DND-41 (cell line): ENCODE data around the gene ADTRP.

Experiments
- EZH2 ChIP-seq: IDR thresholded peaks from 3 replicates; pipeline ENCODE4 v1.6.1; 2012; ENCODE audit warnings: borderline replicate concordance, low read depth, mild to moderate bottlenecking, moderate library complexity, low read length, inconsistent platforms; ENCODE audit not compliant: severe bottlenecking
- TF ChIP-seq, protein P1 (sequence below): IDR thresholded peaks from 2 replicates; pipeline ENCODE4 v1.5.1; 2012; ENCODE audit warnings: borderline replicate concordance, low read length, moderate library complexity, mild to moderate bottlenecking; ENCODE audit not compliant: poor library complexity, severe bottlenecking; ENCODE audit errors: extremely low read depth

DNA sequence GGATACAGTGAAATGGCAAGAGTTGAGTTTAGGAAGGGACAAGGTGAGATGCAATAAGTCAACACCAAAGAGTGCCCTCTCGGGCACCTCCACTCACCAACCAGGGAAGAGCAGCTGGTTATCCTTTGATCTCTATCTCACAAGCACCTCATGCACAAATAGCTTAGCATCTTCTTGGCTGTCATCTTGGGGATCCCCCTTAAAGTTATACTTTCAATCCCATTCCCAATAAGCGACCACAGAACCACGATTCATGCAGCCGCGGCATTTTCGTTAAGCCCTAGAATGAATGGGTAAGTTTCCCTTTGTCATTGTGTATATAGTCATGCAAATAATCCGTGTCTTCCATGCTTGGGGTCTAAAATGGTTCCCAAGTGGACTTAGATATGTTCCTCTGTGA lies 73.5 kb downstream of the ADTRP start:
- TF ChIP-seq, protein P1, sequence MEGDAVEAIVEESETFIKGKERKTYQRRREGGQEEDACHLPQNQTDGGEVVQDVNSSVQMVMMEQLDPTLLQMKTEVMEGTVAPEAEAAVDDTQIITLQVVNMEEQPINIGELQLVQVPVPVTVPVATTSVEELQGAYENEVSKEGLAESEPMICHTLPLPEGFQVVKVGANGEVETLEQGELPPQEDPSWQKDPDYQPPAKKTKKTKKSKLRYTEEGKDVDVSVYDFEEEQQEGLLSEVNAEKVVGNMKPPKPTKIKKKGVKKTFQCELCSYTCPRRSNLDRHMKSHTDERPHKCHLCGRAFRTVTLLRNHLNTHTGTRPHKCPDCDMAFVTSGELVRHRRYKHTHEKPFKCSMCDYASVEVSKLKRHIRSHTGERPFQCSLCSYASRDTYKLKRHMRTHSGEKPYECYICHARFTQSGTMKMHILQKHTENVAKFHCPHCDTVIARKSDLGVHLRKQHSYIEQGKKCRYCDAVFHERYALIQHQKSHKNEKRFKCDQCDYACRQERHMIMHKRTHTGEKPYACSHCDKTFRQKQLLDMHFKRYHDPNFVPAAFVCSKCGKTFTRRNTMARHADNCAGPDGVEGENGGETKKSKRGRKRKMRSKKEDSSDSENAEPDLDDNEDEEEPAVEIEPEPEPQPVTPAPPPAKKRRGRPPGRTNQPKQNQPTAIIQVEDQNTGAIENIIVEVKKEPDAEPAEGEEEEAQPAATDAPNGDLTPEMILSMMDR, result no peak
- TF ChIP-seq EZH2, result no peak
